Measurements from ENCODE around the gene PROSER1. TPM values are rescaled to one million over a fixed set of nuclear protein-coding genes. Genes with fewer than 3 reads are reported as not detected.

PROSER1 gene
- total RNA-seq, 1 experiment from 2014 or later: 33.5 TPM

DNA sequence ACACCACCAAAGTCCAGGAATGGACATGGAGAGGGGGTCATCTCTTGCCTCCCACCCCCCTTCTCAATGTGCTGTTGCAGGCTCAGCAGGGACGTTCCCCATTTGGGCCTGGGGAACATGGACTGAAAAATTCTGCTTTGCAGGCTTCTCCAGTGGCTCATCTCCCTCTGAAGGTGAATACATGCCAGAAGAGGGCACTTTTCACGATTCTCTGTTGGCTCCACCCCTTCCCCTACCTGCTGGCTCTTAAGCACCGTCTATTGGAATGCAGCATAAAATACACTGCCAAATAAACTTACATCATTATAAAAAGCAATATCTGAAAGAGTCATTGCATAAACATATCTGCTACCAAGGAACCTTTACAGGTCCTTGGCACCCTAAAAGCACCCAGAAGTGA, 36.1 kb upstream of the PROSER1 start:
- H3K36me3 ChIP-seq (ENCODE audit: control insufficient read depth in 1 of 2, insufficient read depth in 2 of 2, low read length in 2 of 2): no peaks in the 10 kb centered on the region
- intact Hi-C loops (cut with micrococcal nuclease): no loop called here
- no peak for TF ChIP-seq CEBPB (IDR thresholded peaks at IDR 0.05; ENCODE audit: low read depth)
- TF ChIP-seq, protein P1, sequence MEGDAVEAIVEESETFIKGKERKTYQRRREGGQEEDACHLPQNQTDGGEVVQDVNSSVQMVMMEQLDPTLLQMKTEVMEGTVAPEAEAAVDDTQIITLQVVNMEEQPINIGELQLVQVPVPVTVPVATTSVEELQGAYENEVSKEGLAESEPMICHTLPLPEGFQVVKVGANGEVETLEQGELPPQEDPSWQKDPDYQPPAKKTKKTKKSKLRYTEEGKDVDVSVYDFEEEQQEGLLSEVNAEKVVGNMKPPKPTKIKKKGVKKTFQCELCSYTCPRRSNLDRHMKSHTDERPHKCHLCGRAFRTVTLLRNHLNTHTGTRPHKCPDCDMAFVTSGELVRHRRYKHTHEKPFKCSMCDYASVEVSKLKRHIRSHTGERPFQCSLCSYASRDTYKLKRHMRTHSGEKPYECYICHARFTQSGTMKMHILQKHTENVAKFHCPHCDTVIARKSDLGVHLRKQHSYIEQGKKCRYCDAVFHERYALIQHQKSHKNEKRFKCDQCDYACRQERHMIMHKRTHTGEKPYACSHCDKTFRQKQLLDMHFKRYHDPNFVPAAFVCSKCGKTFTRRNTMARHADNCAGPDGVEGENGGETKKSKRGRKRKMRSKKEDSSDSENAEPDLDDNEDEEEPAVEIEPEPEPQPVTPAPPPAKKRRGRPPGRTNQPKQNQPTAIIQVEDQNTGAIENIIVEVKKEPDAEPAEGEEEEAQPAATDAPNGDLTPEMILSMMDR (IDR thresholded peaks at IDR 0.05 in 2 of 3, conservative IDR thresholded peaks at IDR 0.05 in 1 of 3; ENCODE audit: borderline replicate concordance in 1 of 3, insufficient read depth in 1 of 3, low read depth in 2 of 3, low read length in 2 of 3): 0 out of 6 replicates have a peak, but pooled peaks of 1 of the 3 experiments have one; percentile 6
- H3K9me3 ChIP-seq (ENCODE audit: control insufficient read depth in 1 of 2, insufficient read depth in 1 of 2, low read depth in 1 of 2, low read length in 2 of 2): no peaks in the 10 kb centered on the region
- no peak overlapping the region for H3K4me2 ChIP-seq (ENCODE audit: low read length)
- ChIA-PET RAD21 (ENCODE audit: low non-redundant PET in 1 of 2, low total read pairs in 2 of 2, uncharacterized antibody in 2 of 2, unreplicated experiment in 2 of 2) (no interaction called here), CTCF (no interaction called here), POLR2A (no interaction called here)
- DNase-seq (ENCODE audit: low read depth, low spot score): no peak
- H3K27ac ChIP-seq (ENCODE audit: low read depth, low read length): no peak overlapping the region
- no peaks in the 10 kb centered on the region for H4K20me1 ChIP-seq (ENCODE audit: insufficient read depth)
- no TSS peak for BruUV-seq (replicated peaks)
- H3K4me1 ChIP-seq (ENCODE audit: control insufficient read depth in 1 of 2, insufficient read depth in 2 of 2, low read length in 2 of 2): no peaks in the 10 kb centered on the region
- H2AFZ ChIP-seq (ENCODE audit: low read depth, low read length, poor library complexity, severe bottlenecking): no peak overlapping the region
- peaks cover 43% of the 10 kb centered on the region; the same call in 1 of the 2 replicates for H3K27me3 ChIP-seq (ENCODE audit: insufficient read depth, low read length)
- ATAC-seq: peak; percentile 80
- H3K9ac ChIP-seq (ENCODE audit: low read length): no peak overlapping the region
- H3K9me2 ChIP-seq (ENCODE audit: insufficient read depth): no peaks in the 10 kb centered on the region
- no peaks in the 10 kb centered on the region for H3K79me2 ChIP-seq (ENCODE audit: insufficient read depth, low read length)
- H3K4me3 ChIP-seq (replicated peaks in 1 of 2; ENCODE audit: low read depth in 1 of 2, low read length in 2 of 2): no peak overlapping the region

DNA sequence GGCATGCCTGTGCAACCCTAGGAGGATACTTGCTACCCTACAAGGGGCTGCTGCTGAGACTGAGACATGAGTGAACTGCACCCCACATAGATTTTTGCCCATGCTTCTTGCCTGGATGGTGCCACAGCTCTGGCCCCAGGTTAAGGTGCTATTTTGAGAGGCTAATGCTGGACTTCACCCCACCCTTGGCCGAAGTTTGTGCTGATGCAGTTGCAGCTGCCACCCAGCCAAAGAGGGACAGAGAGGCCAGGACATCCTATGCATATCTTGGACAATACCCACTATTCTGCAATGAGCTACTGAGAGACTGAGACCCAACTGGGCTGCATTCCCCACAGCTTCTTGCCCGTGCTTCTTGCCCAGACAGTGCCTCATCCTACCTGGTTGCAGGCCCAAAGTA, 35.0 kb upstream of the PROSER1 start:
- no peak for DNase-seq (ENCODE audit: low read depth, low spot score)
- H3K79me2 ChIP-seq (ENCODE audit: insufficient read depth, low read length): no peaks in the 10 kb centered on the region
- H3K9me2 ChIP-seq (ENCODE audit: insufficient read depth): no peaks in the 10 kb centered on the region
- no peak overlapping the region for H3K4me2 ChIP-seq (ENCODE audit: low read length)
- H3K4me3 ChIP-seq (replicated peaks in 1 of 2; ENCODE audit: low read depth in 1 of 2, low read length in 2 of 2): no peak overlapping the region
- no TSS peak for BruUV-seq (replicated peaks)
- TF ChIP-seq, protein P2, sequence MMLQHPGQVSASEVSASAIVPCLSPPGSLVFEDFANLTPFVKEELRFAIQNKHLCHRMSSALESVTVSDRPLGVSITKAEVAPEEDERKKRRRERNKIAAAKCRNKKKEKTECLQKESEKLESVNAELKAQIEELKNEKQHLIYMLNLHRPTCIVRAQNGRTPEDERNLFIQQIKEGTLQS (IDR thresholded peaks at IDR 0.05): no peak
- TF ChIP-seq EZH2 (IDR thresholded peaks at IDR 0.05) (no peak), CEBPB (IDR thresholded peaks at IDR 0.05; ENCODE audit: low read depth) (no peak), POLR2A (IDR thresholded peaks at IDR 0.05; ENCODE audit: borderline replicate concordance, extremely low read depth, insufficient read depth, insufficient read length) (no peak), ELF1 (IDR thresholded peaks at IDR 0.05; ENCODE audit: borderline replicate concordance, low read depth) (no peak), RAD21 (IDR thresholded peaks at IDR 0.05; ENCODE audit: low read depth) (no peak), SRF (IDR thresholded peaks at IDR 0.05; ENCODE audit: low read depth) (no peak), TCF7L2 (IDR thresholded peaks at IDR 0.05; ENCODE audit: borderline replicate concordance, extremely low read depth, insufficient read depth, insufficient read length) (no peak), EZH2phosphoT487 (IDR thresholded peaks at IDR 0.05; ENCODE audit: borderline replicate concordance) (no peak)
- TF ChIP-seq, protein P3, sequence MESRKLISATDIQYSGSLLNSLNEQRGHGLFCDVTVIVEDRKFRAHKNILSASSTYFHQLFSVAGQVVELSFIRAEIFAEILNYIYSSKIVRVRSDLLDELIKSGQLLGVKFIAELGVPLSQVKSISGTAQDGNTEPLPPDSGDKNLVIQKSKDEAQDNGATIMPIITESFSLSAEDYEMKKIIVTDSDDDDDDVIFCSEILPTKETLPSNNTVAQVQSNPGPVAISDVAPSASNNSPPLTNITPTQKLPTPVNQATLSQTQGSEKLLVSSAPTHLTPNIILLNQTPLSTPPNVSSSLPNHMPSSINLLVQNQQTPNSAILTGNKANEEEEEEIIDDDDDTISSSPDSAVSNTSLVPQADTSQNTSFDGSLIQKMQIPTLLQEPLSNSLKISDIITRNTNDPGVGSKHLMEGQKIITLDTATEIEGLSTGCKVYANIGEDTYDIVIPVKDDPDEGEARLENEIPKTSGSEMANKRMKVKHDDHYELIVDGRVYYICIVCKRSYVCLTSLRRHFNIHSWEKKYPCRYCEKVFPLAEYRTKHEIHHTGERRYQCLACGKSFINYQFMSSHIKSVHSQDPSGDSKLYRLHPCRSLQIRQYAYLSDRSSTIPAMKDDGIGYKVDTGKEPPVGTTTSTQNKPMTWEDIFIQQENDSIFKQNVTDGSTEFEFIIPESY (IDR thresholded peaks at IDR 0.05; ENCODE audit: extremely low read depth, insufficient replicate concordance, low read length): no peak
- TF ChIP-seq, protein P4, sequence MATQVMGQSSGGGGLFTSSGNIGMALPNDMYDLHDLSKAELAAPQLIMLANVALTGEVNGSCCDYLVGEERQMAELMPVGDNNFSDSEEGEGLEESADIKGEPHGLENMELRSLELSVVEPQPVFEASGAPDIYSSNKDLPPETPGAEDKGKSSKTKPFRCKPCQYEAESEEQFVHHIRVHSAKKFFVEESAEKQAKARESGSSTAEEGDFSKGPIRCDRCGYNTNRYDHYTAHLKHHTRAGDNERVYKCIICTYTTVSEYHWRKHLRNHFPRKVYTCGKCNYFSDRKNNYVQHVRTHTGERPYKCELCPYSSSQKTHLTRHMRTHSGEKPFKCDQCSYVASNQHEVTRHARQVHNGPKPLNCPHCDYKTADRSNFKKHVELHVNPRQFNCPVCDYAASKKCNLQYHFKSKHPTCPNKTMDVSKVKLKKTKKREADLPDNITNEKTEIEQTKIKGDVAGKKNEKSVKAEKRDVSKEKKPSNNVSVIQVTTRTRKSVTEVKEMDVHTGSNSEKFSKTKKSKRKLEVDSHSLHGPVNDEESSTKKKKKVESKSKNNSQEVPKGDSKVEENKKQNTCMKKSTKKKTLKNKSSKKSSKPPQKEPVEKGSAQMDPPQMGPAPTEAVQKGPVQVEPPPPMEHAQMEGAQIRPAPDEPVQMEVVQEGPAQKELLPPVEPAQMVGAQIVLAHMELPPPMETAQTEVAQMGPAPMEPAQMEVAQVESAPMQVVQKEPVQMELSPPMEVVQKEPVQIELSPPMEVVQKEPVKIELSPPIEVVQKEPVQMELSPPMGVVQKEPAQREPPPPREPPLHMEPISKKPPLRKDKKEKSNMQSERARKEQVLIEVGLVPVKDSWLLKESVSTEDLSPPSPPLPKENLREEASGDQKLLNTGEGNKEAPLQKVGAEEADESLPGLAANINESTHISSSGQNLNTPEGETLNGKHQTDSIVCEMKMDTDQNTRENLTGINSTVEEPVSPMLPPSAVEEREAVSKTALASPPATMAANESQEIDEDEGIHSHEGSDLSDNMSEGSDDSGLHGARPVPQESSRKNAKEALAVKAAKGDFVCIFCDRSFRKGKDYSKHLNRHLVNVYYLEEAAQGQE (IDR thresholded peaks at IDR 0.05; ENCODE audit: low read depth): no peak
- ATAC-seq: no peak
- RAD21 ChIA-PET (ENCODE audit: low non-redundant PET in 1 of 2, low total read pairs in 2 of 2, uncharacterized antibody in 2 of 2, unreplicated experiment in 2 of 2): no interaction called here
- H3K36me3 ChIP-seq (ENCODE audit: control insufficient read depth in 1 of 2, insufficient read depth in 2 of 2, low read length in 2 of 2): no peaks in the 10 kb centered on the region
- no peaks in the 10 kb centered on the region for H3K4me1 ChIP-seq (ENCODE audit: control insufficient read depth in 1 of 2, insufficient read depth in 2 of 2, low read length in 2 of 2)
- POLR2A ChIA-PET: no interaction called here
- no peaks in the 10 kb centered on the region for H3K9me3 ChIP-seq (ENCODE audit: control insufficient read depth in 1 of 2, insufficient read depth in 1 of 2, low read depth in 1 of 2, low read length in 2 of 2)
- H3K27me3 ChIP-seq (ENCODE audit: insufficient read depth, low read length): peaks cover 43% of the 10 kb centered on the region; the same call in 1 of the 2 replicates
- H3K9ac ChIP-seq (ENCODE audit: low read length): no peak overlapping the region
- CTCF ChIA-PET: interaction anchor here (1.6 kb wide), 1 partner anchor 539 kb away, joined by 4 read pairs; no protein-coding TSS in a partner anchor
- no peaks in the 10 kb centered on the region for H4K20me1 ChIP-seq (ENCODE audit: insufficient read depth)
- intact Hi-C loops (cut with micrococcal nuclease): no loop called here
- H3K27ac ChIP-seq (ENCODE audit: low read depth, low read length): no peak overlapping the region
- H2AFZ ChIP-seq (ENCODE audit: low read depth, low read length, poor library complexity, severe bottlenecking): no peak overlapping the region
